GM21576 (cell line): Measurements from ENCODE around the gene DGCR2.

Source experiments
- ATAC-seq: cut with Tn5 transposase; IDR thresholded peaks from one replicate; pipeline ENCODE4 v1.9.1; 2021; ENCODE audit warnings: mild to moderate bottlenecking, moderate library complexity; ENCODE audit not compliant: unreplicated experiment

The DGCR2 gene

DNA sequence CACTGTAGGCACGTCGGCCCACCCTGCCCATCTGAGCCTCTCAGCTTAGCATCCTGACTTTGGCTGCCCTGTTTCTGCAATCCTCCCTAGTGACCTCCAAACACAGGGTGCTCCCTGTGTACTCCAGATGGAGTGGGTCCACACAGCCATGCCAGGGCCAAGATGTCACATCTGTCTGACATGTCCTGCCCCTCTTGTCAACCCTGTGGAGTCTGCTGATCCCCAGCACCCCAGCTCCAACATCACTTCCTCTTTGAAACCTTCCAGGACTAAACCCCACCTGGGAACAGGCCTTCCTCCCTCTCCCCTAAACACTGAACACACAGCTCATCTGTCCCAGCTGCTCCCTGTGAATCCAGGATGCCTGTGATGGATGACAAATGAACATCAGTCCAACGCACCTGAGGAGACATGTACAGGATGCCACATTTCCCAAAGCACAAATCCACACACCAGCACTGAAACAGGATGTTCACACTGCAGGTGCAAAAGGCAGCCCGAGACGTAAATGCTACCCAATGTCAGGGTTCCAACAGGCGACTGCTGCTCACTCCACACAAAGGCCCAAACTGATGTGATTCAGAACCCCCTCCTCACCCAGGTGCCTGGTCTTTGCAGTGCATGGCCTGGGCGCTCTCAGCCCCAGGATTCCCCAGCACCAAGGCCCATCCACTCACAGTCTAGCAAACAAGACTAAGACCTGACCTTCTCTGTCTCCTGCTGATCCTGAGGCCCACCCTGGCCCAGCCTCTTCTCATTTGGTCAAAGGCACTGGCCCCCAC, 6.9 kb upstream of the DGCR2 start:
- ATAC-seq, result no peak

DNA sequence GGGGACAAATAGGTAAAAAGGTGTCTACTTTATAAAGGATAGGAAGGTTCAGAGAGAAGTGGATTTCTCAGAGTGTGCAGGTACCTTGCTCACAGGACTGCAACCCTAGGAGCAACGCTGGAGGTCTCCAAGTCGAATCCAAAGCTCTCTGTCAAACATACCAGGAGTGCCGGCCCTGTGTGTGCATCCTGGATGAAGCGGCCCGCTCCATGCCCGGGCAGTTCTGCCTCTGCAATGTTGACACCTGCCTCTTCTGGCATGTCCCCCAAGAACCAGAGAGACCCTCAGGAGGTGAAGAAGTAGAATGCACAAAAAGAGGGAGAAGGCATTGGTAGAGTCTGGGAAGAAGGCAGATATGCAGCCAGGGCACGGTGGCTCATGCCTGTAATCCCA, 5.8 kb upstream of the DGCR2 start:
- no peak for ATAC-seq

DNA sequence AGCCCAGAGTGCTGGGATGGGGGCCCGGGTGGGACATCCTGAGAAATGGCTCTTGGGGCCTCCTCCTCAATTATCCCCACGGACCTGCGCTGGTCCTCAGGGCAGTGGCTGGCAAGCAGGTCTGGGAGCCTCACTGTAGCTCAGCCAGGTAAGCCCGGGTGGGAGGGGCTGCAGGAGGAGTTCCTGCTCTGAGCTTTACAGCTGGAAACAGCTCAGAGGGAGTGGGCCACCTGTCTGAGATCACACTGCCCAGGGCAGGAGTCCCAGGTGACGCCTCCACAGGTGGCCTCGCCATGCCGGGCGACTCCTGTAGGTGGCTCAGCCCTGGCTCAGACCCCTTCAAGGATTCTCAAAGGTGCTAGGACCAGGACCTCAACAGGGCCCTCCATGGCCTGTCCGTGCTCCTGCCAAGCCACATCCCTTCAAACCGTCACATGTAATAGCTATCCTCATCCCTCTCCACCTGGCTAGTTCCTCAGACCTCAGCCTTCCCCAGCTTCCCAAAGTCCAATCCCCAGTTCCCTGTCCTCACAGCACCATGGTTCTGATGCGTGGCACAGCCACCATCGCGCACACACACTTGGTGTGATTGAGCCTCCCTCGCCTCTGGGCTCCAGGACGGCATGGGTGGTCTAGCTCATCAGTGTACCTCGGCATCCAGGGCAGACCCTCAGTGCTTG, 5.3 kb upstream of the DGCR2 start:
- ATAC-seq, result no peak

DNA sequence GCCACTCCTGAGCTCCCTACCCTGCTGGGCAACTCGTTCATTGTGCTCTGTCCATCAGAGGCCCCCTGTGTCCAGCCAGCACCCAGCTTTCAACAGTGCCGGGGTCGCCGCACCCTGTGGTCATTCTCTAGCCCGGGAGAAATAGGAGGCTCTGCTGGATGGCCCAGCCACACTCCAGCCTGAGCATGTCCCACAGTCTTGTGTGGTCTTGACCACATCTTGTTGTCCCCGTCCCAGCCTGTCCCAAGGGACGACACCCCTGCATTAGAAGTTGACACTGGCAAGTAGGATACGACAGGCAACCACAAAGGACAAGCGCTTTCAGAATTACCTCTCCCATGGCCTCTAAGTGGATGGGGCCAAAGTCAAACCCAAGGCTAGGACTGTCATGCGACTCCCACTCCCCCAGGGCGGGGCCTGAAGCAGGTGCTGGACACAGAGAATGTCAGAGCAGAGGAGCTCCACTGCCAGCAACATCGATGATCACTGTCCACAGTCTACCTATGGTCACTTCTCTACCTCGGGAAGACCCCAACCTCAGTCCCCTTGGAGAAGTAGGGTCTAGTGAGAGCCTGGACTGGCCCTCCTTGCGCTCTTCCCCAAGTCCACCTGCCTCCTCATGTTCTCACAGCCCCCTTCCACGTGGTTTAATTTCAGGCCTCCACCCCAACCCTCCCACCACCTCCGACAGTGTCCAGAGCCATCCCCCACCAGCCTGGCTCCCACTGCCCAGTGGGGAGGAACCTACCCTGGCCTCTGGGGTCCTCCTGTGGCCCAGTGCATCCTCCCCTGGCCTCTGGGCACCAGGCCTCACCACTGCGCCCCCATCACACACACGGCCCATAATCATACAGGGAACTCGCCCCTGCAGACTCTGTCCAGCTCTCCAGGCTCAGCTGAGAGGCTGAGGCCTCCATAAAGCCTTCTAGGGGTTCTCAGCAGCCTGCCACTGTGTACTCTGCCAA, 4.4 kb upstream of the DGCR2 start:
- ATAC-seq, result no peak

DNA sequence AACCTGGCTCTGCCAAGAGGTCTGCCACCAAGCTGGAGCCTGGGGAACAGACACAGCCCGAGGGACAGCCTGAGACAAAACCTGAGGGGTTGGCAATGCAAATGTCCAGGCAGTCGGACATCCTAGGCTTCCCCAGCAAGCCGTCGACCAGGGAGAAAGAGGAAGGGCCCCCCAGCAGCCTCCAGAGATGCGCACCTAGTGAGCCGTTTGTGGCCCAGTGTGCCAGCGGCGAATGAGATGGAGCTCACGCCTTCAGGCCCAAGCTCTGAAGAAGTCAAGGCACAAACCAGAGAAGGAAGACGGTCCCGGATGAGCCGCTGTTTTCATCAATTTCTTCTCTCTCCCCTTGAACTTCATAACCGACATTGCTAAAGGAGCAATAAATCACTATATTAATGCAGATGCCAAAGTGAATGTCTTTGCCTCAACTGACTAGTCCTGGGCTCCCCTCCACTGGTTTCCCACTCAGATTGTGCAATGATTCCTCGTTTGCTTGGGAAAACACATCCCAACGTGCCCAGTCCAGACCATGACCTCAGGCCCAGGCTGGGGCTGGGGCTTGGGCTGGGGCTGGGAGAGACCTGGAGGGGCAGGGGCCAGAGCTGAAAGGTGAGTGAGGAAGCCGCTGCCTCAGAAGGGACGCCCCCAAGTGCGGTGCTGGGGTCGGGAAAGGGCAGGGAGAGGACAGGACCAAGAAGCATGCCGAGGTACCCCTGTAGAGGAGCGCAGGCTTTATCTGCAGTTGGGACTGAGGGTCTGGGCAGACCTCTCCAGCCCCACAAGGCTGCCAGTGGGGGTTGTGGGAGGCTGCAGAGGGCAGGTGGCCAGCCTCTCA, 3.5 kb upstream of the DGCR2 start:
- ATAC-seq, result no peak

DNA sequence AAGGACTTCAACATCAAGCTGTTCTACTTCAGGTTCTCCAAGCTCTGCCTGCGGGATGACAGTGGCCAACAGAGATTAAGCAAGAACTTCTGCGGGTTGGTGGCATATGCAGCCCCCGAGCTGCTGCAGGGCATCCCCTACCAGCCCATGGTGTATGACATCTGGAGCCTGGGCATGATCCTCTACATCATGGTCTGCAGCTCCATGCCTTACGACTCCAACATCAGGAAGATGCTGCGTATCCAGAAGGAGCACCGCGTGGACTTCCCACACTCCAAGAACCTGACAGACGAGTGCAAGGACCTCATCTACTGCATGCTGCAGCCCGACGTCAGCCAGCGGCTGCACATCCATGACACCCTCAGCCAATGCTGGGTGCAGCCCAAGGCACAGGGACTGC, 2.8 kb upstream of the DGCR2 start:
- ATAC-seq, result no peak

DNA sequence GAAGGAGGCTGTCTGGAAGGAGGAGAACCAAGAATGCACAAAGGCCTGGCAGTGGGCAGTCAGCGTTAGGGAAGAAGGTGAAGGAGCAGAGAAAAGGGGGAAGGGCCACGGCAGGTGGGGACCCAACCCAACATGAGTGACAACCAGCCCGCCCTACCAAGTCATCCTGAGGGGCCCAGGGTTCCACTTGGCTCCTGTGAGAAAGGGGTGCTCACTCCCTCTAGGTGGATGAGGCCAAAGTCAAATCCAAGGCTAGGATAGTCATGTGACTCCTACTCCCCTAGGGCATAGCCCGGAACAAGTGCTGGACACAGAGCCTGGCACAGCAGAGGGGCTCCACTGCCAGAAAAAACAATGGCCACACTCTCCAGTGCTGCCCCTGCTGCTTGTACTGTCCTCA, 2.2 kb upstream of the DGCR2 start:
- ATAC-seq, result no peak

DNA sequence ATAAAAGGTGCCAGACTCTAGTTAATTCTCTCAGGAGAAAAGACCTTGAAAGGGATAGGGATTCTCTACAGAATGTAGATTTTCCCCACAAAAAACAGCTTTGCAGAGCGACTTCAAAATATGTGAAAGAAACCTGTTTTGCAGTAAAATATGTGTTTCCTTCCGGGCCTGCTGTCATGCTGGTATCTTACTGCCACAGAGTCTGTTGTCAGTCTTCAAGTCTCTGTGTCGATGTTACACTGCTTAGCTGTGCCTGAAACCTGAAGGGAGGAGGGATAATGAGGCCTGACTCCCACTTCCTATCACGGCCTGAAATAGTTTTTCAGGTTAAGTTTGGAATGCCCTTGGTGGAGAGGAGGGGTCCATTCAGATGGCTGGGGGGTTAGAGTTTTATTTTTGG, 1.7 kb upstream of the DGCR2 start:
- no peak for ATAC-seq

DNA sequence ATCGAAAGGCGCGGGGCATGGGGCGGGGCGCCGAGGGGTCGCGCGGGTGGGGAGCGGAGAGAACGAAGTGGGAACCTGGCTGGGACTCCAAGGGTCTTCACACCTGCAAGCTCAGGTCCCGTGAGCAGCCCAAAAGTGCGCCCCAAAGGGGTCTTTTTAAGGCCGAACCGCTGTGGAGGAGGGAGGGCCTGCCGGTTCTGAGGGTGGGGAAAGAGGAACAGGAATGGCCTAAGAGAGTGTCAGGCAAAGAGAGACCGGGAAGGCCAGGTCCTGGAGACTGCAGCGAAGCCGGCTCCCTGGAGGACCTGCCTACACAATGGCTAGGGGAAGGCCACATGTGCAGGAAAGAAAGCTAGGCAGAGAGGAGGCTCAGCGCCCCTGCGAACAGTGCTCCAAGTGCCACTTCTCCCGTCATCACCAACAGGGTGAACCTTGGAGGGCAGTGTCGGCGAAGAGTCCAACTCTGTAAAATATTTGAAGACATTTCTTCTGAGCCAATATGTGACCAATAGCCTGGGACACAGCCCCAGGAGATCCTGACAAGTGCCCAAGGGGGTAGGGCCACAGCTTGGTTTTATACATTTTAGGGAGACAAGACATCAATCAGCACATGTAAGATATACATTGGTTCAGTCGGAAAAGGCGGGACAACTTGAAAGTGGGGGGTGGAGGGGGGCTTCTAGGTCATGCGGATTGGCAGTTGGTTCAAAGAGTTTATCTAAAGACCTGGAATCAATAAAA, 710 bp upstream of the DGCR2 start:
- ATAC-seq, result no peak

DNA sequence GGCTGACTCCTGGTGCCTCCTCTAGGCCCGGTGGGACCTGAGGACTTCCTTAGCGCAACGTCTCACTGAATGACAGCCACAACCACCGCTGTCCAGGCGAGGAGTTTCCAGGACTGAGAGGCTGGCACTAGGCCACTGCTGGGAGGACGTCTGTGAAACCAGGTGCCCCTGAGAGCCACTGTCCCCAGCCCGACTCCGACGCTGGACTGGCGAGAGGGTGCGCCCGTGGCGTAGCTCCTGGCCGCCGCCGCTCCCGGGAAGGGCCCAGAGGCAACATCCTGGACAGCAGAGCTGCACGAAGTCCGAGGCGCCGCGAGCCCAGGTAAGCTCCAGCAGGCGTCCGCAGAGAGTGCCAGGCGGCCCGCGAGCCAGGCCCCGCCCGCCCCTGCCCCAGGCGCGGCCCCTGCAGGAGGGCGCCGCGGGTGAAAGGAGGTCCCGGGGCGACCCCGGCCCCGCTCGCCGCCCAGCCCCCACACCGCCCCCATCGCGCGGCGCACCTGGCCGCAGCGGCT, 525 bp downstream of the DGCR2 start:
- no peak for ATAC-seq

DNA sequence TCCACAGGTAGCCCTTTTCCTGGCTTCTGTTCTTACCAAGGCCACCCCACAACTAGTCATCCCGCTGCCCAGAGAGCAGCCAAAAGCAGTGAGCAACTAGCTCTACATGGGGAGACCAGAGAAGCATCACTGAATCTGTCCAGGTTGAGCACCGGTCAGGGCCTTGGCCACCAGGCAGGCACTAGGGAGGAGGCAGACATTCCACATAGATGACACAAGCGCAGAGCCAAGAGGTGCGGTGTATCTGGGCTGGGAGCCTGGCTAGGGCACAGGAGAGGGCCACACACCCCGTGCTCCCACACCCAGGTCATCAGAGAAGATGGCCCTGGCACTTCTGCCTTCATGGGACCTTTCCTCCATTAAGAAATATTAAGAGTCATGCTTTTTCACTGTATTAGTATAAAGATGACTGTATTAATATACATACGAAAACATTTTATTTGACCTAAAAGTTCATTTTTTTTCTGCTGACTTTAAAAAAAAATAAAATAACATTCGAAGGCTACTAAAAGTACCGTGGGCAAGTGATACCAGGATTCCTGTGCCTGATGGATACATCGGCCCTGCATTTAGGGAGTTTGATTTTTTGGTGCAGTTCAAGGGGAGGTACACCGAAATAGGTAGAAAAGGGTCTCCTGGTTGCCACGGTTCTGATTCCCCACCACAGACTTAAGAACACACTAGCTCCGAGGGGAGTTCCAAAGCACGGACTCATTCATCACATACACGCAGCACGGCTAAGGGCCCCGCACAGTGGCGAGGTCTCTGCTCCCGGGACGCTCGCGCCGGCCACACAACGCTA, 1.2 kb downstream of the DGCR2 start:
- ATAC-seq, result no peak

DNA sequence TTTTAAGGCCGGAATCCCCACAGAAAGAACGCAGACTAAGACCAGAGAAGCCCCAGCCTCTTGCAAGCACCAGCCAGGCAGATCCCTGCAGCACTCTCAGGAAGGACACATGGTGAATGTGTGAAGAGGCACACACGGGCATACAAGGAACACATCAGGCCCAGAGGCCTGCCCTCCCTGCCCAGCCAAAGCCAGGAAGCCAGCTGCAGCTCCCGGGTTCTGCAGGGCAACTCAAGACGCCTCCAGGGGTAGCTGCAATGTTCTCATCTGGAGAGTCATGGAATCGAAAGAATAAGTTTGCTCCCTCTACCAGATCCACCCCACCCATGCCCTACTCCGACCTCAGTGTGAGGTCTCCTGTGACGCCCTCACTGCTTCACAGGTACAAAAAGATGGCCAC, 2.3 kb downstream of the DGCR2 start:
- ATAC-seq, result no peak

DNA sequence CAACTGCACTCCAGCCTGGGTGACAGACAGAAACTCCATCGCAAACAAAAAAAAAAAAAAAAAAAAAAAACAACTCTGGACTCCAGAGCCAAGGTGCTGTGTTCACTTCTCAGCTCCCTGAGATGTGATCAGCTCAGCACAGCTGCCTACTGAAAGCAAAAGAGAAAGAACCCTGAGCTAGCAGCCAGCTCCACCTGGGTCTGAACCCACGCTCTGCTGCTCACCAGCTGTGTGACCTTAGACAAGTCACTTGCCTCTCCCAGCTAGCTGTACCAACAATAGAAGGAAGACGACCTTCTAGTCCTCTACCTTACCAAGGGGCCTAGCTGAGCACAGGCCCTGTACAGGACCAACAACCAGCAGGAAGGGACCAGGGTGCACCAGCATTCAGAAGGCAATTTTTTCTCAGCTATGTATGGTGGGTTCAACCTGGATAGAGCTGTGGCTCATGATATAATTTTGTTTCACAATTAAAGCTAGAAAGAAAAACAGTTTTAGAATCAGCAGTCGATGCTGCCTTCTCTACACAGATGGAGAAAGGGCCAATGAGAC, 3.8 kb downstream of the DGCR2 start:
- peak; percentile 43 for ATAC-seq

DNA sequence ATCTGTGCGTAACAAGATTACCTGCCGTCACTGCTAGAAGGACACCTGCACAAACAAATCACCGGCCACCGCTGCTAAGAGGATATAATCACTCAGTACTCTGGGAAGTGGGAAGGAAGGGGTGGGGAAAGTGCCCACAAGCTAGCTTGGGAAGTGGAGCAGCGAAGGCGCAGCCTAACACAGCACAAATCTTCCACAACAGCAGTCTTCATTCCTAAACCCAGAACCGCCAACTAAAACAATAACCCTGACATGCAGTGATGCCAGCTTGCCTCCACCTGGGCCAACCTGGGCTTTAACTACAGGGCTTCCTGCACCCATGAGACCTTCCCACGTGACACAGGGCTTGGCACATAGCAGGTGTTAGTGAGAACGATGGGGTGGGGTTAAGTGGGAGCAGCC, 5.1 kb downstream of the DGCR2 start:
- no peak for ATAC-seq

DNA sequence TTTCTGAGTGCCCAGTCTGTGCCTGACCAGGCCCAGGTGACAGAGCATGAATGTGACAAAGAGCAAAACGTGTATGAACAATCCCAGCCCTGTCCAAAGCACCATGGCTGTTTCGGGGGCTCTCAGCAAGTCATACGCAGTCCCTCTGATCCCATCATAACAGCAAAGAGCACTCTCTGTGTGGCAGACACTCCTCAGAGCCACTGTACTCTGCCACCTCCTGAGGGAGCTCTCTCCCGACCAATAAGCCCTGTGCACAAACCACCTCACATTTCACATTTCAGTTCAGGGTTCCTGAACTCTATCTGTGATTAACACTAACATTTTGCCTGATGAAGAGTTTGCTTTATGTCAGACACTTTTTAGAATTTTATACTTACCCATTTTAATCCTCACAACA, 6.6 kb downstream of the DGCR2 start:
- no peak for ATAC-seq

DNA sequence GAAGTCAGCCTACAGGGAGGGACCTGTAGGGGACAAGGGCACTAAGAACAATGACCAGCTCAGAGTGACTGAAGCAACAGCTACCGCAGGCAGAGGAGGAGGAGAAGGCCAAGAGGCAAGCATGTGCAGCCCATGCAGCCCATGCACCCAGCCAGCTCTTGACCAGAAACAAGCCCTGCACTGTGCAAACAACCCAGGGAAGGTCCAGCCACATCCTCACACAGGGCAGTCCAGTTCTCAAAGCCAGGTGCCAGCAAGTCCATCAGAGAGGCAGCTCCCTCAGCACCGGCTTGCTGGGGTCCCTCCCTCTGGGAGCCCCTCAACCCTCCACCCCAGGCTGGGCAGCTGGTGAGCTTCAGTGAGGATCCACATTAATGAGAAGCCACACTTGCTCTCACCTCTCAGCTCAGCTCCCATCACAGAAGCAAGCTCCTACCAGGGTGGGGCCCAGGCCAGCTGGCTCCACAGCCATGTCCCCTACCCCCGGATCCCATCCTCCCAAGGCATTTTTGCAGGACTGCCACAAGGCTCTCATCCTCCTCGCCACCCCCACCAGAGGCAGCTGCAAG, 7.1 kb downstream of the DGCR2 start:
- no peak for ATAC-seq

DNA sequence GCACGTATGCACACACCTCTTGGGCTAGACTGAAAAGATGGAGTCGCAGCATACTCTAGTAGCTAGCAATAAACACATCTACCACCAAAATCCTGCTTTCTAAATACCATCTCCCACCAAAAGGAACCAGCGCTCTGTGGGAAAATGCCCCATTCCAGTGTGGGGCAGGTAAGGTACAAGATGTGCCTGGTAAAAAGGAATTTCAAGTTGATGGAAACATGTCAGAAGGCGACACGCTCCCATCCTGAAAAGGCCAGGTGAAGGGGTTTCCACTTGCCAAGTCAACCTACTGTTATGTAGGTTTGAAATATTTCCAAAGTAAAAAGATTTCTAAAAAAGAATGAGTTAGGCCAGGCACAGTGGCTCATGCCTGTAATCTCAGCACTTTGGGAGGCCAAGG, 8.8 kb downstream of the DGCR2 start:
- no peak for ATAC-seq

DNA sequence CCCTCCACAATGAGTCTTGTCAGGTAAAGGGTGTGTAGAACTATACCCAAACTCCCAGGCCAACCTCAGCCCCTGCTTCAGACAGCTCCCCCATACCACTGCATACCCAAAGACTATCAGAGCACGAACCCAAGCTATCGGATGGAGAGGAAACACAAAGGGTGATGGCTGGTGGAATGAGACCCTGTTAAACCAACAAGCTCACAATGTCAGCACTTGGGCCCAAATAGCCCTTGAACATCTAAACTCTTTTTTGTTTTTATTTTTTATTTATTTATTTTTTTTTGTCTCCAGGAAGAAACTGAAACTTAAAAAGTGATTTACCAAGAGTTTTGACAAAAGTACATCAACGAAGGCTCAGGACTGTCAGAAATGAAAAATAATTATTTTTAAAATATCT, 10.6 kb downstream of the DGCR2 start:
- no peak for ATAC-seq
